H9 (cell line): ENCODE measurements around the gene INAFM1. TPM values are rescaled to one million over a fixed set of nuclear protein-coding genes. Genes with fewer than 3 reads are reported as not detected.

Source experiments
- DNase-seq: peaks from one replicate; pipeline ENCODE4 v3.0.0-alpha.2; 2017
- H2AFZ ChIP-seq: one replicate; pipeline ENCODE4 v1.6.1; 2013; ENCODE audit warnings: mild to moderate bottlenecking, low read length, control low read depth, moderate library complexity
- H2AK5ac ChIP-seq: 2 replicates; pipeline ENCODE4 v1.6.1; 2013; ENCODE audit warnings: low read length, control low read depth, mixed read lengths; ENCODE audit not compliant: insufficient read length
- H2BK120ac ChIP-seq: one replicate; pipeline ENCODE4 v1.6.1; 2013; ENCODE audit warnings: low read depth, mild to moderate bottlenecking, low read length, control low read depth, inconsistent platforms; ENCODE audit not compliant: poor library complexity, severe bottlenecking
- H2BK12ac ChIP-seq: 2 replicates; pipeline ENCODE4 v1.6.1; 2013; ENCODE audit warnings: low read length, control low read depth, mixed read lengths, low read depth; ENCODE audit not compliant: insufficient read length
- H2BK15ac ChIP-seq: 2 replicates; pipeline ENCODE4 v1.6.1; 2013; ENCODE audit warnings: low read depth, low read length, control low read depth
- H2BK20ac ChIP-seq: one replicate; pipeline ENCODE4 v1.6.1; 2013; ENCODE audit warnings: low read depth, mild to moderate bottlenecking, low read length, control low read depth, inconsistent platforms; ENCODE audit not compliant: poor library complexity, severe bottlenecking
- H2BK5ac ChIP-seq: 2 replicates; pipeline ENCODE4 v1.6.1; 2013; ENCODE audit warnings: low read length, control low read depth, mixed read lengths; ENCODE audit not compliant: insufficient read length
- H3K14ac ChIP-seq: 2 replicates; pipeline ENCODE4 v1.6.1; 2013; ENCODE audit warnings: low read length, control low read depth; ENCODE audit not compliant: insufficient read depth
- H3K18ac ChIP-seq: 2 replicates; pipeline ENCODE4 v1.6.1; 2013; ENCODE audit warnings: low read depth, mild to moderate bottlenecking, mixed read lengths, low read length, control low read depth; ENCODE audit not compliant: insufficient read length
- H3K23ac ChIP-seq: 2 replicates; pipeline ENCODE4 v1.6.1; 2013; ENCODE audit warnings: low read length, control low read depth, mixed read lengths, low read depth; ENCODE audit not compliant: insufficient read length
- H3K23me2 ChIP-seq: 2 replicates; pipeline ENCODE4 v1.6.1; 2013; ENCODE audit warnings: low read depth, mild to moderate bottlenecking, mixed read lengths, low read length, control low read depth; ENCODE audit not compliant: insufficient read length, poor library complexity, severe bottlenecking
- H3K27ac ChIP-seq: 2 replicates; pipeline ENCODE4 v1.5.1; 2013; ENCODE audit warnings: low read length, control low read depth, mixed read lengths, low read depth; ENCODE audit not compliant: insufficient read length
- H3K27me3 ChIP-seq: 2 replicates; pipeline ENCODE4 v1.6.1; 2013; ENCODE audit warnings: low read length, control low read depth, inconsistent platforms; ENCODE audit not compliant: insufficient read depth
- H3K4ac ChIP-seq: 2 replicates; pipeline ENCODE4 v1.6.1; 2013; ENCODE audit warnings: low read depth, mild to moderate bottlenecking, control low read depth, inconsistent platforms, low read length, moderate library complexity
- H3K4me1 ChIP-seq: 2 replicates; pipeline ENCODE4 v1.6.1; 2013; ENCODE audit warnings: low read length, control low read depth, inconsistent platforms; ENCODE audit not compliant: insufficient read depth
- H3K4me2 ChIP-seq: 2 replicates; pipeline ENCODE4 v1.6.1; 2013; ENCODE audit warnings: low read length, control low read depth, mixed read lengths; ENCODE audit not compliant: insufficient read length, insufficient read depth
- H3K56ac ChIP-seq: 2 replicates; pipeline ENCODE4 v1.6.1; 2013; ENCODE audit warnings: low read depth, mild to moderate bottlenecking, mixed read lengths, low read length, control low read depth; ENCODE audit not compliant: insufficient read length
- H3K79me1 ChIP-seq: 2 replicates; pipeline ENCODE4 v1.6.1; 2013; ENCODE audit warnings: low read depth, mild to moderate bottlenecking, moderate library complexity, low read length, control low read depth, inconsistent platforms; ENCODE audit not compliant: insufficient read depth, poor library complexity, severe bottlenecking
- H3K79me2 ChIP-seq: 2 replicates; pipeline ENCODE4 v1.6.1; 2013; ENCODE audit warnings: low read length, control low read depth, inconsistent platforms; ENCODE audit not compliant: insufficient read depth
- H3K9ac ChIP-seq: 2 replicates; pipeline ENCODE4 v1.6.1; 2013; ENCODE audit warnings: low read length, control low read depth, mixed read lengths; ENCODE audit not compliant: insufficient read length; ENCODE audit errors: extremely low read depth
- H3K9me3 ChIP-seq: one replicate; pipeline ENCODE4 v1.6.1; 2013; ENCODE audit warnings: low read depth, low read length, inconsistent platforms; ENCODE audit not compliant: control insufficient read depth
- H3T11ph ChIP-seq: one replicate; pipeline ENCODE4 v1.6.1; 2013; ENCODE audit warnings: mild to moderate bottlenecking, low read length, control low read depth, inconsistent platforms
- H4K20me1 ChIP-seq: one replicate; pipeline ENCODE4 v1.6.1; 2013; ENCODE audit not compliant: control insufficient read depth, insufficient read length, insufficient read depth
- H4K5ac ChIP-seq: 2 replicates; pipeline ENCODE4 v1.6.1; 2013; ENCODE audit warnings: low read depth, mild to moderate bottlenecking, mixed read lengths, low read length, control low read depth; ENCODE audit not compliant: insufficient read length
- H4K8ac ChIP-seq: replicated peaks from 2 replicates; pipeline ENCODE4 v1.6.1; 2013; ENCODE audit warnings: low read length, control low read depth, mixed read lengths, low read depth; ENCODE audit not compliant: insufficient read length
- H4K91ac ChIP-seq: 2 replicates; pipeline ENCODE4 v1.6.1; 2013; ENCODE audit warnings: low read depth, mild to moderate bottlenecking, moderate library complexity, mixed read lengths, low read length, control low read depth; ENCODE audit not compliant: insufficient read length
- H3K27ac Mint-ChIP-seq, 3 experiments: 2 replicates in 2 of 3; 3 replicates in 1 of 3; pipeline ENCODE4 v1.8.0; 2020 to 2021; ENCODE audit warnings: mixed read lengths in 3 of 3, mild to moderate bottlenecking in 1 of 3, moderate library complexity in 1 of 3
- H3K27me3 Mint-ChIP-seq: 2 replicates; pipeline ENCODE4 v1.8.0; 2021; ENCODE audit warnings: low read depth, mild to moderate bottlenecking, moderate library complexity, mixed read lengths
- H3K36me3 Mint-ChIP-seq, 3 experiments: 2 replicates in 2 of 3; 3 replicates in 1 of 3; pipeline ENCODE4 v1.8.0; 2020 to 2021; ENCODE audit warnings: low read depth in 3 of 3, mixed read lengths in 3 of 3; ENCODE audit not compliant: insufficient read depth in 1 of 3
- H3K4me1 Mint-ChIP-seq, 2 experiments: 2 replicates each; pipeline ENCODE4 v1.8.0; 2020; ENCODE audit warnings: mixed read lengths in 2 of 2
- H3K4me3 Mint-ChIP-seq, 2 experiments: 2 replicates in 1 of 2; 3 replicates in 1 of 2; pipeline ENCODE4 v1.8.0; 2020 to 2021; ENCODE audit warnings: mild to moderate bottlenecking in 2 of 2, mixed read lengths in 2 of 2, moderate library complexity in 1 of 2
- H3K9me3 Mint-ChIP-seq, 2 experiments: 2 replicates in 1 of 2; 3 replicates in 1 of 2; pipeline ENCODE4 v1.8.0; 2020; ENCODE audit warnings: mild to moderate bottlenecking in 2 of 2, mixed read lengths in 2 of 2, moderate library complexity in 1 of 2
- CTCF ChIP-seq: fragments of 200-600 bp; sonication (generic); conservative IDR thresholded peaks from 3 replicates; pipeline ENCODE4 v1.8.0; 2021; ENCODE audit warnings: antibody characterized with exemption, mild to moderate bottlenecking
- WGBS: extraction: QIAGEN DNeasy Blood & Tissue Kit; methylation state at CpG from one replicate; pipeline ENCODE4 v1.1.7; 2013; ENCODE audit warnings: missing lambda C conversion rate, low lambda C conversion rate, mixed read lengths; ENCODE audit not compliant: insufficient read length; ENCODE audit errors: extremely low coverage; 5-methylcytosine and 5-hydroxymethylcytosine counted together
- total RNA-seq: library from RNA; stranded (reverse); gene quantifications from 2 replicates; pipeline ENCODE4 v1.2.1, GENCODE V29; 2021

INAFM1 gene
- total RNA-seq, 1 experiment from 2014 or later = 8.5 TPM

- Histone ChIP-seq H3K18ac (peak overlapping the region; percentile 72), H4K5ac (no peak overlapping the region), H2AFZ (no peak overlapping the region), H4K91ac (no peak overlapping the region), H3K4me1 (peaks cover 7% of the 10 kb centered on the region; the same call in 1 of the 2 replicates), H3K27me3 (no peaks in the 10 kb centered on the region), H3T11ph (no peak overlapping the region), H3K9me3 (no peaks in the 10 kb centered on the region), H4K20me1 (peaks cover 4% of the 10 kb centered on the region), H3K79me2 (peaks cover 2% of the 10 kb centered on the region; the same call in 1 of the 2 replicates), H3K9ac (no peak overlapping the region), H3K79me1 (no peaks in the 10 kb centered on the region), H3K56ac (no peak overlapping the region), H2BK12ac (no peak overlapping the region), H2BK120ac (peak overlapping the region; percentile 51), H3K14ac (peak overlapping the region; percentile 70; the same call in 1 of the 2 replicates), H2BK20ac (no peak overlapping the region), H2AK5ac (no peak overlapping the region), H3K4me2 (no peak overlapping the region), H3K23me2 (peaks cover 20% of the 10 kb centered on the region), H3K4ac (no peak overlapping the region; the same call in 1 of the 2 replicates), H2BK5ac (no peak overlapping the region), H3K23ac (no peak overlapping the region), H2BK15ac (no peak overlapping the region), H3K27ac (no peak overlapping the region), H4K8ac (no peak overlapping the region)
- Mint-ChIP-seq H3K27me3 (0 out of 2 replicates have a peak, but pooled peaks cover 2% of the 10 kb centered on the region), H3K27ac (peak overlapping the region in 2 of 3 experiments; percentile 76 to 79; a peak in 4 of 7 replicates), H3K4me1 (peaks cover 15 to 16% of the 10 kb centered on the region in 2 experiments), H3K36me3 (no peaks in the 10 kb centered on the region), H3K9me3 (peaks cover 0 to 3% of the 10 kb centered on the region in 2 experiments; a peak in 2 of 5 replicates), H3K4me3 (peak overlapping the region; percentile 3 to 64; a peak in 4 of 5 replicates)
- WGBS = no CpG with 5 or more reads among the region's 16 CpGs
- TF ChIP-seq CTCF = no peak
- DNase-seq = no peak
Observed at GRCh38 chr19:47232422-47233211, 42.1 kb upstream of the INAFM1 start.
